Activated B cell treated with CpG ODN at 0.5 μM for 24 hours (primary cell): ENCODE measurements around the gene RALGAPA2. TPM values are rescaled to one million over a fixed set of nuclear protein-coding genes. Genes with fewer than 3 reads are reported as not detected.

Experiments
- ATAC-seq: fragments of 200-7000 bp; cut with Tn5 transposase; one replicate; pipeline ENCODE4 v1.10.0; 2021; ENCODE audit warnings: low read depth, mild to moderate bottlenecking, moderate library complexity
- CTCF ChIA-PET: fragments of 350-600 bp; sonication (Branson Sonifier 250); formaldehyde crosslinking; loops from one replicate; lab custom pipeline; 2021; ENCODE audit warnings: antibody characterized with exemption; lab: Charles Lee
- POLR2A ChIA-PET: fragments of 350-600 bp; sonication (Branson Sonifier 250); formaldehyde crosslinking; loops from one replicate; lab custom pipeline; 2021; ENCODE audit warnings: antibody characterized with exemption; lab: Charles Lee
- DNase-seq: peaks from one replicate; pipeline ENCODE4 v3.0.0; 2022
- H3K27ac Mint-ChIP-seq: one replicate; pipeline ENCODE4 v1.8.0; 2020; ENCODE audit warnings: mixed read lengths
- H3K27me3 Mint-ChIP-seq: one replicate; pipeline ENCODE4 v1.8.0; 2021; ENCODE audit warnings: mixed read lengths
- H3K36me3 Mint-ChIP-seq: one replicate; pipeline ENCODE4 v1.8.0; 2021; ENCODE audit warnings: low read depth, mixed read lengths
- H3K4me1 Mint-ChIP-seq: one replicate; pipeline ENCODE4 v1.8.0; 2021; ENCODE audit warnings: mixed read lengths
- H3K4me3 Mint-ChIP-seq: one replicate; pipeline ENCODE4 v1.8.0; 2020; ENCODE audit warnings: mild to moderate bottlenecking, mixed read lengths
- H3K9me3 Mint-ChIP-seq: one replicate; pipeline ENCODE4 v1.8.0; 2020; ENCODE audit warnings: mixed read lengths
- CTCF ChIP-seq: fragments of 200-600 bp; IDR thresholded peaks from one replicate; pipeline ENCODE4 v1.8.0; 2022; ENCODE audit warnings: antibody characterized with exemption, mild to moderate bottlenecking
- intact Hi-C: fragments of 100-400 bp; cut with micrococcal nuclease; formaldehyde crosslinking; loops from one replicate; pipeline ENCODE4 v1.15.1; 2024
- total RNA-seq: library from RNA; stranded (reverse); gene quantifications from 2 replicates; pipeline ENCODE4 v1.2.3, GENCODE V29; 2022

The RALGAPA2 gene
- total RNA-seq, 1 donor from 2014 or later: 19.2 TPM

GRCh38 chr20:20427227-20427864 is 285.1 kb downstream of the RALGAPA2 start:
- ChIA-PET CTCF (no interaction called here), POLR2A (no interaction called here)
- Mint-ChIP-seq H3K4me1 (no peaks in the 10 kb centered on the region), H3K36me3 (peaks cover 8% of the 10 kb centered on the region), H3K27me3 (no peaks in the 10 kb centered on the region), H3K27ac (no peak overlapping the region), H3K4me3 (no peak overlapping the region), H3K9me3 (no peaks in the 10 kb centered on the region)
- ATAC-seq (no peak), DNase-seq (no peak)
- intact Hi-C loops: no loop called here
- no peak for TF ChIP-seq CTCF

DNA sequence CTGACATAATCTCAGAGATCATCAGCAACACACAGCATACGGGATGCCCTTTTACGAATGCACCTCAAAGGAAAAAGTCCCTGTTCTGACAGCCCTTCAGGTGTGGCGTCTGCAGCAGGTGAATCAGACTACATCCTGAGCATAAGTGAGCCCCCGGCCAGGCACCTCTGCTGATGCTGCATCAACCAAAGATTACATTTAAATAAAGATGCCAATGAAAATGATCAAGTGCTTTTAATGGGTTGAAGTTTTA is 285.9 kb downstream of the RALGAPA2 start:
- ChIA-PET CTCF (no interaction called here), POLR2A (no interaction called here)
- Mint-ChIP-seq H3K27ac (no peak overlapping the region), H3K4me3 (no peak overlapping the region), H3K36me3 (peaks cover 10% of the 10 kb centered on the region), H3K9me3 (no peaks in the 10 kb centered on the region), H3K27me3 (no peaks in the 10 kb centered on the region), H3K4me1 (no peaks in the 10 kb centered on the region)
- intact Hi-C loops: no loop called here
- ATAC-seq: no peak
- no peak for DNase-seq
- no peak for TF ChIP-seq CTCF

- H3K27me3 Mint-ChIP-seq: no peaks in the 10 kb centered on the region
- no peak for ATAC-seq
- intact Hi-C loops: no loop called here
- peaks cover 11% of the 10 kb centered on the region for H3K36me3 Mint-ChIP-seq
- no peaks in the 10 kb centered on the region for H3K9me3 Mint-ChIP-seq
- no peak overlapping the region for H3K4me3 Mint-ChIP-seq
- POLR2A ChIA-PET: no interaction called here
- no peak overlapping the region for H3K27ac Mint-ChIP-seq
- no peak for DNase-seq
- CTCF ChIA-PET: no interaction called here
- no peaks in the 10 kb centered on the region for H3K4me1 Mint-ChIP-seq
- TF ChIP-seq CTCF: no peak
Observed at GRCh38 chr20:20425823-20426654, 286.4 kb downstream of the RALGAPA2 start.

GRCh38 chr20:20423117-20423516 is 289.3 kb downstream of the RALGAPA2 start:
- ATAC-seq (no peak), DNase-seq (no peak)
- Mint-ChIP-seq H3K4me3 (no peak overlapping the region), H3K36me3 (peaks cover 17% of the 10 kb centered on the region), H3K27me3 (no peaks in the 10 kb centered on the region), H3K4me1 (no peaks in the 10 kb centered on the region), H3K9me3 (no peaks in the 10 kb centered on the region), H3K27ac (no peak overlapping the region)
- ChIA-PET POLR2A (no interaction called here), CTCF (no interaction called here)
- intact Hi-C loops: no loop called here
- no peak for TF ChIP-seq CTCF

DNA sequence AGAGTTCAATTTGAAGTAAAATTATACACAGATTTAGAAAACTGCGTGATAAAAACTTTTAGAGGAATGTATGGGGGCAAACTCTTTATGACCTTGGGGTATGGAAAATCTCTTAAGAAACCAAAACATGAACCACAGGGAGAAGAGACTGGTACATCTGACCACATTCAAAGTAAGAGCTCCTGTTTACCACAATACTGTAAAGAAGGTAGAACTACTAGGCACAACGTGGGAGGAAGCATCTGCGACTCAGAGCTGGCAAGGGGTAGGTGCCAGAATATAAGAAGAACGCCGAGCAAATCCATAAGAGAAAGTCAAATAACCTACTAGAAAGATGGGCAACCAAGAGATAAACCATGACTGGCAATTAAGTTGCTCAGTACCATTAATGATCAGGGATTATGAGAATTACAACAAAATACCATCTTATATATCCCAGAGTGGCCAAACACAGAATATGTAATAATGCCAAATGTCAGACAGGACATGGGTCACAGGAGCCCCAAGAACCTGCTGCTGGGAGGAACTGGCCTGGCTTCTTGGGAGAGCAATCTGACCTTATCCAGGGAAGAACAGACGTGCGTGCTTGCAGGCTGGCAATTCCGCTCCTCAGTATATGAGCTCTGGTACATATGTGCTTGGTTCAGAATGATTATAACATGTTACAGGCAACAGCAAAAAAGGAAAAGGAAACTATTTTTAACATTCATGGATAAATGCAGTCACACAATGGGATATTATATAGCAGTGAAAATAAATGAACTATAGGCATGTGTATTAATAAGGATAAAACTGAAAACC is 294.4 kb downstream of the RALGAPA2 start:
- ATAC-seq: no peak
- TF ChIP-seq CTCF: no peak
- Mint-ChIP-seq H3K4me3 (no peak overlapping the region), H3K9me3 (no peaks in the 10 kb centered on the region), H3K27ac (no peak overlapping the region), H3K36me3 (peaks cover 20% of the 10 kb centered on the region), H3K27me3 (no peaks in the 10 kb centered on the region), H3K4me1 (peaks cover 4% of the 10 kb centered on the region)
- ChIA-PET POLR2A (no interaction called here), CTCF (no interaction called here)
- intact Hi-C loops: no loop called here
- no peak for DNase-seq
